Stimulated activated CD4-positive, alpha-beta T cell treated with anti-CD3 and anti-CD28 coated beads, TNF-alpha, amount 100 ng/mL, for 48 hours (primary cell): ENCODE results near the gene COG1.

Experiments used
- DNase-seq, 3 donors: peaks; one replicate each; pipeline ENCODE4 v3.0.0-alpha.2; 2020; ENCODE audit warnings: low read depth in 3 of 3

Gene COG1

GRCh38 chr17:73197161-73197560, 4.3 kb downstream of the COG1 start:
- DNase-seq = no peak

GRCh38 chr17:73198201-73198929, 5.5 kb downstream of the COG1 start:
- no peak for DNase-seq

DNA sequence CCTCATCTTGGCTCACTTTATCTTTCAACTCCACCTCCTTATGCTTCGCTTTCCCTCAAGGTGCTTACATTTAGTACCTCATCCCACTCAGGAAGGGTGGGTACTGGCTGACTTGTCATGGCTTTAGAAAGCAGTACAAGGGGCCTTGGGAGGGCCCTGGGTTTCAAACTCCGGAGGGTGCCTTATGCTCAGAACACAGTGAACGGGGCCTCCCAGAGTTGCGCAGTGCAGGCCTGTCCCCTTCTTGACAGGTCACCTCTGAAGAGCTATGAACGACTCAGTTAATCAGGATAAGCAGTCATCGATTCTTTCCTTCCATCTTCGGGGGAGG, 6.0 kb downstream of the COG1 start:
- DNase-seq = no peak

DNA sequence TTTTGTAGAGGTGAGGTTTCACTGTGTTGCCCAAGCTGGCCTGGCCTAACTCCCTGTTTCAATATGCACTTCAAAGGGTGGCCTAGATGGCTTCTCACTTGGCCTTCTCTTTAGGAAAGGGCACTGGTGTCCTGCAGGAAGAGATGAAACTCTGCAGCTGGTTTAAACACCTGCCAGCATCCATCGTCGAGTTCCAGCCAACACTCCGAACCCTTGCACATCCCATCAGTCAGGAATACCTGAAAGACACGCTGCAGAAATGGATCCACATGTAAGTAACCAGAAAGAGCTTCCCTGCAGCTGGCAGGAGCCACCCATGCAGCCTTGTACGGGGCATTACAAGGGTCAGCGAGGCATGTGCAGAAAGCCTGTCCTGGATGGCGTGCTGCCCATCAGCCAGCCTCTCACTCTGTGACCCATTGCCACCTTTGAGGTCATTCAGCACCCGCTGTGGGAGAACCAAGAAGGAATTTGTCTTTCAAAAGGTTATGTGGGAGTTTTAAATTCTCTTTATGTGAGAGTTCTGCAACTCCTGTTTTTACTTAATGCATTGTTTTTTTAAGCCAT, 7.0 kb downstream of the COG1 start:
- DNase-seq = no peak

DNA sequence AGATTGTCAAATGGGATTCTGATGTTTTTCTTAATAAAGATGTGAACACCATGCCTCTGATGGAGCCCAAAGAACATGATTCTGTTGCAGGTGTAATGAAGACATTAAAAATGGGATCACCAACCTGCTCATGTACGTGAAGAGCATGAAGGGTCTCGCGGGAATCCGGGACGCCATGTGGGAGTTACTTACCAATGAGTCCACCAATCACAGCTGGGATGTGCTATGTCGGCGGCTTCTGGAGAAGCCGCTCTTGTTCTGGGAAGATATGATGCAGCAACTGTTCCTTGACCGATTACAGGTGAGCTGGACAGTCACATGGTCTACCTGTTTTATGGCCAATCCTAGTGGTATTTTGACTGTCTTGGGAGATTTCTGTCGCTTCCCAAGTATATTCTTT, 7.6 kb downstream of the COG1 start:
- DNase-seq = no peak

DNA sequence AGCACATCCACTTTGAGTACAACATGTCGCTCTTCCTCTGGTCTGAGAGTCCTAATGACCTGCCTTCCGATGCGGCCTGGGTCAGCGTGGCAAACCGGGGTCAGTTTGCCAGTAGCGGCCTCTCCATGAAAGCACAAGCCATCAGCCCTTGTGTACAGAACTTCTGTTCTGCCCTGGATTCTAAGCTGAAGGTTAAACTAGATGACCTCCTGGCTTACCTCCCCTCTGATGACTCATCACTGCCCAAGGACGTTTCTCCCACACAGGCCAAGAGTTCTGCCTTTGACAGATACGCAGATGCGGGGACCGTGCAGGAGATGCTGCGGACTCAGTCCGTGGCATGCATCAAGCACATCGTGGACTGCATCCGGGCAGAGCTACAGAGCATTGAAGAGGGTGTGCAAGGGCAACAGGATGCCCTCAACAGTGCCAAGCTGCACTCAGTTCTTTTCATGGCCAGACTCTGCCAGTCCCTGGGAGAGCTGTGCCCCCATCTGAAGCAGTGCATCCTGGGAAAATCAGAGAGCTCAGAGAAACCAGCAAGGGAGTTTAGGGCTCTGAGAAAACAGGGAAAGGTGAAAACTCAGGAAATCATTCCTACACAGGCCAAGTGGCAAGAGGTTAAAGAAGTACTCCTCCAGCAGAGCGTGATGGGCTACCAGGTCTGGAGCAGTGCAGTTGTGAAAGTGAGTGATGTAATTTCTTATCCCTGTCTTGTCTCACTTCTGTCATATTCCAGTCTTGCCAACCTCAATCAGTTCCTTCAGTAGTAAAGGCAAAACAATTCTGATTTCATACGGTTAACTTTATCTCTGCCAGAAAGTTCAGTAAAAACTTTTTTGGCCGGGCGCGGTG, 8.6 kb downstream of the COG1 start:
- DNase-seq = no peak

GRCh38 chr17:73203135-73203787, 10.4 kb downstream of the COG1 start:
- no peak for DNase-seq

DNA sequence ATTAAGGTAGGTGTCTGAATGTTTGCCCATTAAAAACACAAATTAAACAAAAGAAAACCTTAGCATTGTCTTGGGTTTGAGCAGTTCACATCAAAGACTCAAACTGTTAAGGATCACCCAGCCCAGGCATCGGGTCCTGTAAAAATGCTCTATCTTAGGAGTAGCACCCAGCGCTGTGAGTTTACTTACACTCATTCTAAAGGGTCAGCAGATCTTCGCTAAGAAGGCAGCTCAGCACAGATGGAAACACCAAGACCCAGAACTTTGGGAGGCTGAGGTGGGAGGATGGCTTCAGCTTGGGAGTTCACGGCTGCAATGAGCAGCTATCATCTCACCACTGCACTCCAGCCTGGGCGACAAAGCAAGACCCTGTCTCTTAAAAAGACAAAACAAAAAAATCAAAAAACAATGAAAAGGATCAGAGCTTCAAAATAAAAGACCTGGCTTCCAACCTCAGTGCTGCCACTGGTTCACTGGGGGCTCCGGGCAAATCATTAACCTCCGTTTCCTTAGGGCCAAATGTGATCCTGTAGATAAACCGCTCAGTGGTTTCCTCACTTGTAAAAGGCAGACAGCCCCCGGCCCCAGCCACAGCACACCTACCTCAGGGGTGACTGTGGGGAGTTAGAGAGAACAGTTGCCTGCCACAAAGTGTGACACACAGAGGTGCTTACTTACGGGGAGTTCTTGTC, 11.1 kb downstream of the COG1 start:
- DNase-seq = no peak

DNA sequence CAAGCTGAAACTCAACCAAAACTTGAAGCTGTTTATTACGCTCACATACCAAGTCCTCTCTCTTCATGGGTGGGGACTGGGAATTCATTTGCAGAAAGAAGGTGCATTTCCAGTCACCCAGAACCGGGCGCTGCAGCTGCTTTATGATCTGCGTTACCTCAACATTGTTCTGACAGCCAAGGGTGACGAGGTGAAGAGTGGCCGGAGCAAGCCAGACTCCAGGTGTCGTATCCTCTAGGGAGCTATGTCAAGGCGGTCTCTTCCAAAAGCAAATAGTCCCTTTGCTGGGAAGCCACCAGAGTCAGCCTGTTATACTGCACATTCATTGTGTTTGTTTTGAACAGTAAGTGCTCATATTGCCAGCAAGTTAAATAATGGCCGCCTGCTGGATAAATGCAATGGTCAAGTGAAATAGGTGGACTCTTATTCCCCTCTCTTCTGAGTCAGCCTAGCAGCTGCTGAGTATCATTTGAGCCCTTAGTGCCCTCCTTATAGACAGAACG, 12.7 kb downstream of the COG1 start:
- DNase-seq = no peak

- no peak for DNase-seq
These were observed 15.4 kb downstream of the COG1 start for GRCh38 chr17:73208139-73208827.

DNA sequence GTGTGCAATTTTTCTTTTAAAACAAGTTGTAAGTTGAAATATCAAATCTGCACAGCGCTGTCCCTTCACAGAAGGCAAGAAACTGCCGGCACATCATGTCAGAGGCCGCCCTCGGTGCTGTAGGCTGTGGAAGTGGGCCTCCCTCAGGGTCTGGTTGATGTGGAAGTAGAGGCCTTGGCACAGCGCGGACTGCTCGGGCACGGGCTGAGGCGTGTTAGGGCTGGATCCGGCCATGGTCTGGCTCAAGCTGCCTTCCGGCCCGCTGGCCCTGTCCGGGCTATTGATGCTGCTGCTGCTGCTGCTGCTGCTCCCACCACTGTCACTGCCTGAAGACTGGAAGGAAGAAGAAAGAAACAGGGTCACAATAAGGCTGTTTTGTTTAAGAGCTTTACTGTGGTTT, 16.6 kb downstream of the COG1 start:
- DNase-seq = no peak

GRCh38 chr17:73210002-73210678, 17.3 kb downstream of the COG1 start:
- no peak for DNase-seq

GRCh38 chr17:73211745-73212144, 18.9 kb downstream of the COG1 start:
- DNase-seq = peak in 1 of 3 donors; percentile 35

DNA sequence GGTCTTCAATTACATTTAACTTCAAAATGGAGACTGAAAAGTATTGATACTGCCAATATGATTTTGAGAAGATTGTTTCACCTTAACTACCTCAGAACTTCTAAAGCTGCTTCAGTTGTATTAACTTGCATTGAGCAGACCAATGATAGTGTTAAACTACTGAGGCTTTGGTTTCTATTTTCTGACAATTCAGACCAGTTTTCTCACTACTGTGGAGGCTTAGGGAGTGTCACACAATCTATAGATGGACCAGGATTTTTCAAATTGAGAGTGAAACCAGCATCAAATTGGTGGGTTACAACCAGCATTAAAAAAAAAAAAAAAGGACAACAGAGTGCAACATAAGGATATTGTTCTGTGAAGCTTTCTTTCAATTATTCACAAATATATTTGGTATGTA, 21.2 kb downstream of the COG1 start:
- no peak for DNase-seq

DNA sequence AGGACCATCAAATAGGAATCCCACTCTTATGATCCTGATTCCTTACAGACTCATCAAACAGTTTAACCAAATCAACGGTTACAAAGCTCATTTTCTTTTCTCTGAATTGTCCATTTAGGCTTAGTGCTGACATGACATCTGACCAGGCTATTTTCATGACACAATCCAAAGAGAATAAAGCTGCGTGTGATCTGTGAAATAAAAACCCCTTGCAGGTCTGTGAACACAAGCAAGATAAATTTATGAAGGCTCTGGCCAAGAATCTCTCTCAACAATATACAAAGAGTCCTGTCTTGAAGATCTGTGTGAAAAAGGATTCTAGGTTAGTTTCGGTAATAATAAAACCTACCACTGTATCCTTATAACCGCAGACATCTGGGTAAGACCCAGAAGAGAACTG, 22.0 kb downstream of the COG1 start:
- DNase-seq = no peak

DNA sequence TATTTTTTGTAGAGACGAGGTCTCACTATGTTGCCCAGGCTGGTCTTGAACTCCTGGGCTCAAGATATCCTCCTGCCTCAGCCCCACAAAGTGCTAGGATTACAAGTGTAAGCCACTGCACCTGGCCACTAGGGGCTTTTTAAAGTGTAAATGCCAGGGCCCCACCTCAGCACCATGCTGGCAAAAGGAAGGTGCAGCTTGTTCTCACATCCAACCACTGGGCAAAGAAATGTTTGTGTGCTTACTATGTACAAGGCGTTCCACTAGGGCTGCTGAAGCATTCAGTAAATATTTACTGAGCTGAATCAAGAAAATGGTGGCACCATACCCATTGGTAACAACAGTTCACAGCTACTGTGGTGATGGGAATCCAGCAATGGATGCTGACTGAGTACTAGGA, 22.6 kb downstream of the COG1 start:
- no peak for DNase-seq

GRCh38 chr17:73223626-73224230, 30.9 kb downstream of the COG1 start:
- no peak for DNase-seq

DNA sequence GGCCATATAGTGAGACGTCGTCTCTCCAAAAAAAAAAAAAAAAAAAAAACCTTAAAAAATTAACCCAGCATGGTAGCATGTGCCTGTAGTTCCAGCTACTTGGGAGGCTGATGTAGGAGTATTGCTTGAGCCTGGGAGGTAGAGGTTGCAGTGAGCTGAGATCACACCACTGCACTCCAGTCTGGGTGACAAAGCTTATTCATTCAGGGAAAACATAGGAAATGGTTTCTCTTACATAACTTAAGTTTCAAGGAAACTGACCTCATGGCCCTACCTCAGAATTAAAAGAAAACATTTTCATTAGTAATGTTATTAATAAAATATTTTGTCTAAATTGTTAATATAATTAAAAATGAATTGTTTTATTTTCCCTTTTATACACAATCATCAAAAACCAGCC, 31.4 kb downstream of the COG1 start:
- DNase-seq = no peak

- DNase-seq = no peak
These were observed 31.9 kb downstream of the COG1 start for GRCh38 chr17:73224663-73225305.
